ENCODE measurements around the gene SMC2. TPM values are rescaled to one million over a fixed set of nuclear protein-coding genes. Genes with fewer than 3 reads are reported as not detected.
A peak's percentile ranks its signal among the peaks of the same experiment; 100 is the strongest.

Gene SMC2
- total RNA-seq, 2 experiments from 2014 or later = 64.4 to 66.4 TPM

DNA sequence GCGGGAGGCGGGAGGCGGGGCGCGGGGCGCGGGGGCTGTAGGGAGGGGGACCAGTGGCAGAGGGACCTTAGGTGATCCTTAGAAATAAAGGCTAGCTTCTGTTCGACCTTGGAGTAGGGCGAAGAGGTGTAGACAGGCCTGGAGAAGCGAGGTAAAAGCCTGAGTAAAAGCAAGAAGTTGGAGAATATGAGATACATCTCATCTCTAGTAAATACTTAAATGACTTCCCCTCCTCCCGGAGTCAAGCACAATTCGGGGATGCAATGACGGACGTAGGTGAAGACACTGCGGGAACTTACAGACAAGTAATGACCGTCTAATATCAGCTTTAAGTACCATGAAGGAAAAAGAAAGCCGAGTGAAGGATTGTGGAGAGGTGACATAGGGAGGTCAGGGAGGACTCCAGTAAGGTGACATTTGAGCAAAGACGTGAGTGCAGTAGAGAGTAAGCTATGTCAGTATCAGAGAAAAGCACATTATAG, 466 bp downstream of the SMC2 start:
- DNase-seq = no peak
- peaks cover 39% of the 10 kb centered on the region for H3K4me1 Mint-ChIP-seq (ENCODE audit: low read depth)
- ChIA-PET CTCF (no interaction called here), POLR2A (interaction anchor here (1.2 to 2.5 kb wide), 7 partner anchors 10 to 654 kb away, joined by 3 to 8 read pairs (median 4); no protein-coding TSS in a partner anchor)
- peak overlapping the region; percentile 100 for H3K27ac Mint-ChIP-seq
- peak overlapping the region; percentile 91 for H3K4me3 Mint-ChIP-seq
- no peak for ATAC-seq
- TF ChIP-seq, protein P1, sequence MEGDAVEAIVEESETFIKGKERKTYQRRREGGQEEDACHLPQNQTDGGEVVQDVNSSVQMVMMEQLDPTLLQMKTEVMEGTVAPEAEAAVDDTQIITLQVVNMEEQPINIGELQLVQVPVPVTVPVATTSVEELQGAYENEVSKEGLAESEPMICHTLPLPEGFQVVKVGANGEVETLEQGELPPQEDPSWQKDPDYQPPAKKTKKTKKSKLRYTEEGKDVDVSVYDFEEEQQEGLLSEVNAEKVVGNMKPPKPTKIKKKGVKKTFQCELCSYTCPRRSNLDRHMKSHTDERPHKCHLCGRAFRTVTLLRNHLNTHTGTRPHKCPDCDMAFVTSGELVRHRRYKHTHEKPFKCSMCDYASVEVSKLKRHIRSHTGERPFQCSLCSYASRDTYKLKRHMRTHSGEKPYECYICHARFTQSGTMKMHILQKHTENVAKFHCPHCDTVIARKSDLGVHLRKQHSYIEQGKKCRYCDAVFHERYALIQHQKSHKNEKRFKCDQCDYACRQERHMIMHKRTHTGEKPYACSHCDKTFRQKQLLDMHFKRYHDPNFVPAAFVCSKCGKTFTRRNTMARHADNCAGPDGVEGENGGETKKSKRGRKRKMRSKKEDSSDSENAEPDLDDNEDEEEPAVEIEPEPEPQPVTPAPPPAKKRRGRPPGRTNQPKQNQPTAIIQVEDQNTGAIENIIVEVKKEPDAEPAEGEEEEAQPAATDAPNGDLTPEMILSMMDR (IDR thresholded peaks at IDR 0.05) = no peak
- peaks cover 29% of the 10 kb centered on the region for H3K36me3 Mint-ChIP-seq (ENCODE audit: low read depth)
- H3K9me3 Mint-ChIP-seq = no peaks in the 10 kb centered on the region
- intact Hi-C loops (cut with micrococcal nuclease) = loop anchor here (5.0 kb wide), 1 partner anchor 67 kb away; no protein-coding TSS in a partner anchor
- H3K27me3 Mint-ChIP-seq = no peaks in the 10 kb centered on the region

DNA sequence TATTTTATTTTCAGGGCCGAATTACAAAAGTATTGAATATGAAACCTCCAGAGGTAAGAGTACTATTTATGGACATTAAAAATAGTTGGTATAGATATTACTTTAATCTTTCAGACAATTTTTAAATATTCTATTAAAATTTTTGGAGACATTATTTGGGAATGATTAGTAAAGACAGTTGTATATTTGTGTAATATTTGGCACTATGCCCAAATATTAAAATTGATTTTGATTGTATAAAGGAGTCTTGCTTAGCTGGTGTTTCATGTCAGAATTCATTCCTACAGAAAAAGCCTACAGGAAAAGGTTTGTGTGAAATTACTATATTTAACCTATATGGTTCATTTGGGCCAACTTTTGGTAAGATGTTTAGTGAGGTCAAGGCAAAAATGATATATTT, 5.5 kb downstream of the SMC2 start:
- peaks cover 62% of the 10 kb centered on the region for H3K36me3 Mint-ChIP-seq (ENCODE audit: low read depth)
- intact Hi-C loops (cut with micrococcal nuclease) = no loop called here
- CTCF ChIA-PET = interaction anchor here (1.0 kb wide), 1 partner anchor 27 kb away, joined by 3 read pairs; no protein-coding TSS in a partner anchor

GRCh38 chr9:104104360-104104759, 10.3 kb downstream of the SMC2 start:
- no peak for DNase-seq
- ATAC-seq = no peak
- intact Hi-C loops (cut with micrococcal nuclease) = no loop called here
- ChIA-PET POLR2A (interaction anchor here (1.8 kb wide), 2 partner anchors 10 to 16 kb away, joined by 5 to 8 read pairs; partner anchors contain the start of gene SMC2), CTCF (no interaction called here)
- Mint-ChIP-seq H3K27ac (no peak overlapping the region), H3K9me3 (no peaks in the 10 kb centered on the region), H3K4me1 (ENCODE audit: low read depth) (no peaks in the 10 kb centered on the region), H3K36me3 (ENCODE audit: low read depth) (peaks cover 65% of the 10 kb centered on the region), H3K4me3 (no peak overlapping the region), H3K27me3 (no peaks in the 10 kb centered on the region)
- TF ChIP-seq, protein P1 (IDR thresholded peaks at IDR 0.05) = no peak

More for the DNA sequence above, 5.5 kb downstream of the SMC2 start:
- Mint-ChIP-seq H3K4me1 (ENCODE audit: low read depth) (peaks cover 22% of the 10 kb centered on the region), H3K9me3 (no peaks in the 10 kb centered on the region), H3K27me3 (no peaks in the 10 kb centered on the region), H3K27ac (no peak overlapping the region), H3K4me3 (no peak overlapping the region)
- TF ChIP-seq, protein P1 (IDR thresholded peaks at IDR 0.05) = no peak
- ATAC-seq (no peak), DNase-seq (no peak)
- POLR2A ChIA-PET = no interaction called here

DNA sequence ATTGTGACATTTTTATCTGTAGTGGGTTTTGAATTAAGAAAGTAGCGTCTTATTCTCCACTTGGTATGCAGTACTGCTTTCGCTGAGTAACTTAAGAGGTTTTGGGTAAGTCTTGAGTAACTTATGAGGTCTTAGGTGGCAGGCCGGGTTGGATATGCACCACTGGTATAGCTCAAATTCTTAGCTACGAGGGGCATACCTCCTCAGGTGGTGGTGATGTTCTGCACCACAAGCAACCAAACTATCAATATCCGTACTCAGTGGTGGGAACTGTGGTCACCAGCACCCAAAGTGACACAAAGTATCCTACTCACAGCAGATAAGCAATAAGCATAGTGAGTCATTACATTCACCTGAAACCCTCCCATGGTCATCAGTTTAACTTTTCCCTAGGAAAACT, 13.7 kb downstream of the SMC2 start:
- DNase-seq (no peak), ATAC-seq (no peak)
- intact Hi-C loops (cut with micrococcal nuclease) = no loop called here
- TF ChIP-seq, protein P1 (IDR thresholded peaks at IDR 0.05) = no peak
- POLR2A ChIA-PET = no interaction called here
- H3K4me1 Mint-ChIP-seq (ENCODE audit: low read depth) = no peaks in the 10 kb centered on the region
- CTCF ChIA-PET = interaction anchor here (0.6 kb wide), 1 partner anchor 9 kb away, joined by 4 read pairs; no protein-coding TSS in a partner anchor
- no peak overlapping the region for H3K4me3 Mint-ChIP-seq
- H3K36me3 Mint-ChIP-seq (ENCODE audit: low read depth) = peaks cover 57% of the 10 kb centered on the region
- H3K27ac Mint-ChIP-seq = no peak overlapping the region
- H3K27me3 Mint-ChIP-seq = no peaks in the 10 kb centered on the region
- no peaks in the 10 kb centered on the region for H3K9me3 Mint-ChIP-seq

- no peaks in the 10 kb centered on the region for H3K27me3 Mint-ChIP-seq
- no peaks in the 10 kb centered on the region for H3K4me1 Mint-ChIP-seq (ENCODE audit: low read depth)
- DNase-seq (no peak), ATAC-seq (no peak)
- TF ChIP-seq, protein P1 (IDR thresholded peaks at IDR 0.05) = no peak
- H3K27ac Mint-ChIP-seq = no peak overlapping the region
- no peak overlapping the region for H3K4me3 Mint-ChIP-seq
- peaks cover 56% of the 10 kb centered on the region for H3K36me3 Mint-ChIP-seq (ENCODE audit: low read depth)
- CTCF ChIA-PET = interaction anchor here (0.6 kb wide), 1 partner anchor 9 kb away, joined by 4 read pairs; no protein-coding TSS in a partner anchor
- no peaks in the 10 kb centered on the region for H3K9me3 Mint-ChIP-seq
- POLR2A ChIA-PET = no interaction called here
- intact Hi-C loops (cut with micrococcal nuclease) = no loop called here
These were observed 14.2 kb downstream of the SMC2 start for GRCh38 chr9:104108315-104108714.

All from activated CD8-positive, alpha-beta T cell treated with anti-CD3 and anti-CD28 coated beads for 36 hours (primary cell).